Smooth muscle cell (in vitro differentiated cells): ENCODE results near the gene RAB5IF. TPM values are rescaled to one million over a fixed set of nuclear protein-coding genes. Genes with fewer than 3 reads are reported as not detected.
"Not testable (repeated sequence)": the region's sequence is repeated elsewhere in the genome, so short reads cannot be mapped to it uniquely, and the experiment has no call there.

Experiments used
- DNase-seq: peaks from one replicate; lab custom pipeline; 2025; ENCODE audit not compliant: unreplicated experiment; lab: John Stamatoyannopoulos, UW
- H2AFZ ChIP-seq: fragments of 200-600 bp; sonication (generic); 2 replicates; pipeline ENCODE4 v1.6.0; 2016; ENCODE audit warnings: antibody characterized with exemption, low read depth, mild to moderate bottlenecking
- H3F3A ChIP-seq: fragments of 200-600 bp; sonication (generic); 2 replicates; pipeline ENCODE4 v1.6.0; 2017; ENCODE audit warnings: antibody characterized with exemption, low read depth
- H3K27ac ChIP-seq: fragments of 200-600 bp; sonication (generic); 2 replicates; pipeline ENCODE4 v1.5.1; 2016; ENCODE audit warnings: low read depth, mild to moderate bottlenecking
- H3K27me3 ChIP-seq: fragments of 200-600 bp; sonication (generic); 2 replicates; pipeline ENCODE4 v1.6.1; 2016; ENCODE audit warnings: low read depth, mild to moderate bottlenecking
- H3K36me3 ChIP-seq: fragments of 200-600 bp; sonication (generic); 2 replicates; pipeline ENCODE4 v1.5.1; 2016; ENCODE audit warnings: low read depth
- H3K4me1 ChIP-seq: fragments of 200-600 bp; sonication (generic); 2 replicates; pipeline ENCODE4 v1.5.1; 2016; ENCODE audit warnings: low read depth
- H3K4me2 ChIP-seq: fragments of 200-600 bp; sonication (generic); 2 replicates; pipeline ENCODE4 v1.6.0; 2016; ENCODE audit warnings: mild to moderate bottlenecking
- H3K4me3 ChIP-seq: fragments of 200-600 bp; sonication (generic); 2 replicates; pipeline ENCODE4 v1.5.1; 2016; ENCODE audit warnings: mild to moderate bottlenecking
- H3K79me2 ChIP-seq: fragments of 200-600 bp; sonication (generic); 2 replicates; pipeline ENCODE4 v1.6.0; 2016; ENCODE audit warnings: low read depth, mild to moderate bottlenecking
- H3K9ac ChIP-seq: fragments of 200-600 bp; sonication (generic); 2 replicates; pipeline ENCODE4 v1.6.0; 2016; ENCODE audit warnings: low read depth
- H3K9me3 ChIP-seq: fragments of 200-600 bp; sonication (generic); replicated peaks from 2 replicates; pipeline ENCODE4 v1.5.1; 2016; ENCODE audit warnings: low read depth
- H4K20me1 ChIP-seq: fragments of 200-600 bp; sonication (generic); 2 replicates; pipeline ENCODE4 v1.6.0; 2016; ENCODE audit warnings: low read depth
- WGBS: methylation state at CpG from one replicate; pipeline ENCODE4 v1.1.7; 2016; ENCODE audit warnings: low lambda C conversion rate; 5-methylcytosine and 5-hydroxymethylcytosine counted together
- polyA plus RNA-seq: library from polyadenylated mRNA; unstranded; fragments of >200 nt; fragmentation: Nextera tagmentation; extraction: Ambion mirVana; gene quantifications from 2 replicates; pipeline ENCODE4 v1.2.1, GENCODE V29; 2016
- total RNA-seq: library from RNA; depleted of rRNA; stranded (reverse); fragments of >200 nt; gene quantifications from 2 replicates; pipeline ENCODE4 v1.2.3, GENCODE V29; 2014
- TF ChIP-seq, protein P1 (sequence below): fragments of 200-600 bp; sonication (generic); IDR thresholded peaks from 2 replicates; pipeline ENCODE4 v1.5.1; 2017; ENCODE audit warnings: borderline replicate concordance, mild to moderate bottlenecking, antibody characterized with exemption; ENCODE audit not compliant: insufficient read depth, poor library complexity, severe bottlenecking

The RAB5IF gene
- total and polyA plus RNA-seq, 2 experiments from 2014 or later = 66.8 to 108 TPM

DNA sequence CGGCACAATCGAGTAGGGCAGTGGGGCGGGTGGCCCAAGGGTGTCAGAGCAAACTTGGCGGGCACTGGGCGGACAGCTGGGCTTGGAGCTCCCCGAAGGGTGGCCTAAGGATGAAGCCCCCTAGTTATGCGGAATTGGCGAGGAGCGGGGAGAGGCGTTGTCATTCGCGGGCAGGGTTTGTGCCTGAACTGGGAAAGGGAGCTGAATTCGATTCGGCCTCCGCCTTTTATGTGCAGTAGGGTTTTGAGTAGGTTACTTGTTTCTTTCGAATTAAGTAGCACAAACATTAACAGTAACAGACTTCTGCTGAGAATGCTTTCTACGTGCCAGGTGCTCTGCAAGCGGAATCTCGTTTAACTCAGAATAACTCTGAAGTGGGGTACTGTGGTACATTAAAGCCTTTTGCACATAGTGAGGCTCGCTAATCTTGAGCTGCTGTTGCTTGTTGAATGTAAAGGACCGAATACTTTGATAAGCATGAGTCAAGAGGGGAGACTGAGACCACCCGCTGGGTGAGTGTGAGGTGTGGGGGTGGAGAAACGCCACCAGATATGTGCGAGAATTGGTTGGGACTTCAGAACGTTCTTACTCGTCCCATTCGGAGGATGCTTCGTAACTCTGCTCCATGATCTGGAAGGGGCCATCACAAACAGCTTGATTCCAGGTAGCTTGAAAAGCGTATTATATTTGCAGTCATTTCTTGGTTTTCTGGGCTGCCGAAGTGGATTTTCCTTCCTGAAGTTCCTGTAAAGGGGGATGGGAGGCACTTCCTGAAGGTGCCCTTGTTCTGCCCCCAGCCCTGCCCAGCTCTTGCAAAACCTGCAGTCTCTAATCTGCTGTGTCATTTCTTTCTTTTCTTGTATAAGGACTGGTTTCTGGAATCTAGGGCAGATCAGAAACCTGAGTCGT is 833 bp downstream of the RAB5IF start:
- Histone ChIP-seq H2AFZ (no peak overlapping the region), H3K9me3 (no peaks in the 10 kb centered on the region), H3K27me3 (no peaks in the 10 kb centered on the region), H3K9ac (peak overlapping the region; percentile 76), H4K20me1 (peaks cover 25% of the 10 kb centered on the region), H3F3A (no peaks in the 10 kb centered on the region), H3K4me2 (peak overlapping the region; percentile 93), H3K36me3 (peaks cover 4% of the 10 kb centered on the region), H3K4me1 (peaks cover 15% of the 10 kb centered on the region), H3K4me3 (peak overlapping the region; percentile 84), H3K27ac (peak overlapping the region; percentile 50), H3K79me2 (peaks cover 29% of the 10 kb centered on the region)
- WGBS = 4% methylated on average over 31 of the region's 31 CpGs
- no peak for DNase-seq
- TF ChIP-seq, protein P1, sequence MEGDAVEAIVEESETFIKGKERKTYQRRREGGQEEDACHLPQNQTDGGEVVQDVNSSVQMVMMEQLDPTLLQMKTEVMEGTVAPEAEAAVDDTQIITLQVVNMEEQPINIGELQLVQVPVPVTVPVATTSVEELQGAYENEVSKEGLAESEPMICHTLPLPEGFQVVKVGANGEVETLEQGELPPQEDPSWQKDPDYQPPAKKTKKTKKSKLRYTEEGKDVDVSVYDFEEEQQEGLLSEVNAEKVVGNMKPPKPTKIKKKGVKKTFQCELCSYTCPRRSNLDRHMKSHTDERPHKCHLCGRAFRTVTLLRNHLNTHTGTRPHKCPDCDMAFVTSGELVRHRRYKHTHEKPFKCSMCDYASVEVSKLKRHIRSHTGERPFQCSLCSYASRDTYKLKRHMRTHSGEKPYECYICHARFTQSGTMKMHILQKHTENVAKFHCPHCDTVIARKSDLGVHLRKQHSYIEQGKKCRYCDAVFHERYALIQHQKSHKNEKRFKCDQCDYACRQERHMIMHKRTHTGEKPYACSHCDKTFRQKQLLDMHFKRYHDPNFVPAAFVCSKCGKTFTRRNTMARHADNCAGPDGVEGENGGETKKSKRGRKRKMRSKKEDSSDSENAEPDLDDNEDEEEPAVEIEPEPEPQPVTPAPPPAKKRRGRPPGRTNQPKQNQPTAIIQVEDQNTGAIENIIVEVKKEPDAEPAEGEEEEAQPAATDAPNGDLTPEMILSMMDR = no peak

DNA sequence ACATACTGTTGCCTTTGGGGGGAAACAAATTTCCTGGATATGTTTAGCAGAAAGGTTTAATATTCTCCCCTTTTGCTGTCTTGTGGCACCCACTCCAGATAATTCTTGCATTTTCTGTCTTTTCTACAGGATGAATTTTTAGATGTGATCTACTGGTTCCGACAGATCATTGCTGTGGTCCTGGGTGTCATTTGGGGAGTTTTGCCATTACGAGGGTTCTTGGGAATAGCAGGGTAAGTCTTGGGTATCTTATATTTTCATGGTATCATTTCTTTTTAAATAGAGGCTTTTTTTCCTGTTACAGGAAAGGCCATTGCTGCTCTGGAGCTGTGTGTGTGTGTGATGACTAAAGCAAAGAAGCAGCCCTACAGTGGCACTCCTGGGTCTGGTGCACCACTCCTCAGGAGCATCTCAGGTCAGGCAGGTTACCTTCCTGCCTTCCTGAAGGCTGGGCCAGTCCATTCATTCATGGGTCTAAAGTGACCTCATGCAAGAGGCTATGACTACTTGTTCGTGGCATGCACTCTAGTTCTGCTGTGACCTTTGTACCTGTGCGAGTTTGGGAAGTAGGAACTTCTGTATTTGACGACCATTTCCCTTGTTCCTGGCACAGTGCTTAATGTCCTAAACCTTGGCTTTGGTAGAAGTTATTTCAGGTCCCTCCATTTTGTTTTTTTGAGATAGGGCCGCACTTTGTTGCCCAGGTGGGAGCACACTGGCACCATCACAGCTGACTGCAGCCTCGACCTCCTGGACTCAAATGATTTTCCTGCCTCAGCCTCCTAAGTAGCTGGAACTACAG is 2.2 kb downstream of the RAB5IF start:
- peaks cover 29% of the 10 kb centered on the region for H3K79me2 ChIP-seq
- H3K9me3 ChIP-seq = no peaks in the 10 kb centered on the region
- 94% methylated on average over 7 of the region's 7 CpGs for WGBS
- peak overlapping the region; percentile 84 for H3K4me3 ChIP-seq
- no peak overlapping the region for H3K9ac ChIP-seq
- TF ChIP-seq, protein P1 = no peak
- no peak overlapping the region for H2AFZ ChIP-seq
- H3K36me3 ChIP-seq = peaks cover 4% of the 10 kb centered on the region
- no peak overlapping the region for H3K27ac ChIP-seq
- peaks cover 15% of the 10 kb centered on the region for H3K4me1 ChIP-seq
- no peaks in the 10 kb centered on the region for H3F3A ChIP-seq
- H3K27me3 ChIP-seq = no peaks in the 10 kb centered on the region
- peaks cover 29% of the 10 kb centered on the region for H4K20me1 ChIP-seq
- H3K4me2 ChIP-seq = peak overlapping the region; percentile 93
- no peak for DNase-seq

DNA sequence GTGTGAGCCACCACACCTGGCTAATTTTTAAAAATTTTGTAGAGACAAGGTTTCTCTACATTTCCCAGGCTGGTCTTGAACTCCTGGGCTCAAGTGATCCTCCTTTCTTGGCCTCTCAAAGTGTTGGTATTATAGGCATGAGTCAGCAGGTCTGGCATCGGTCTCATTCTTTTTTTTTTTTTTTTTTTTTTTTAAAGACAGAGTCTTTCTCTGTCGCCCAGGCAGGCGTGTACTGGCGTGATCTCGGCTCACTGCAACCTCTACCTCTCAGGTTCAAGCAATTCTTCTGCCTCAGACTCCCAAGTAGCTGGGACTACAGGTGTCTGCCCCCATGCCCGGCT is 2.8 kb downstream of the RAB5IF start:
- not testable (repeated sequence) for H3K36me3 ChIP-seq, H3K27me3 ChIP-seq, H3F3A ChIP-seq, DNase-seq, H3K4me3 ChIP-seq, H3K9me3 ChIP-seq, H3K4me2 ChIP-seq, H2AFZ ChIP-seq, H3K27ac ChIP-seq, H3K9ac ChIP-seq
- H3K4me1 ChIP-seq = peaks cover 15% of the 10 kb centered on the region
- whole genome bisulfite sequencing = 87% methylated on average over 6 of the region's 6 CpGs
- peaks cover 29% of the 10 kb centered on the region for H3K79me2 ChIP-seq
- peaks cover 31% of the 10 kb centered on the region for H4K20me1 ChIP-seq

DNA sequence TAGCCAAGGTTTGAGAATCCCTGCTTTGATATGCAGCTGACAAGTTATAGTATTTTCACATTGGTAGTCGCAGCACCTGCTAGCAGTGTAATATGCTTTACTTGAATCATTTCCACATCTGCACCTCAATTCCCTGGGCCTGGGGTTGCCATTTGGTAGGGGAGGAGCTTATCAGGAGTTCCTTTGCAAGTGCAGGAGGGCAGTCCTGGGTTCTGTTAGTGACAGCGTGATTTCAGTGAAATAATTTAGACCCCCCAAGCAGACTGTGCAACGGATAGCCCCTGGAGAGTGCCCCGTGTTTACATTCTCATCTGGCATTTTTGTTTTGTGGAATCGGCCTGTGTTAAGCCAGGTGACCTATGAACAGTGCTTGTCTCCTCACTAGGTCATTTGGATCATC is 6.0 kb downstream of the RAB5IF start:
- no peak for DNase-seq
- no peaks in the 10 kb centered on the region for H3K9me3 ChIP-seq
- no peak overlapping the region for H3K27ac ChIP-seq
- H3K4me3 ChIP-seq = no peak overlapping the region
- H3K36me3 ChIP-seq = peaks cover 4% of the 10 kb centered on the region
- TF ChIP-seq, protein P1 = no peak
- H3K79me2 ChIP-seq = peaks cover 18% of the 10 kb centered on the region
- H3K4me2 ChIP-seq = no peak overlapping the region
- peaks cover 7% of the 10 kb centered on the region for H3K4me1 ChIP-seq
- no peak overlapping the region for H3K9ac ChIP-seq
- no peak overlapping the region for H2AFZ ChIP-seq
- no peaks in the 10 kb centered on the region for H3K27me3 ChIP-seq
- H4K20me1 ChIP-seq = peaks cover 24% of the 10 kb centered on the region
- WGBS = over 99% methylated on average over 5 of the region's 5 CpGs
- no peaks in the 10 kb centered on the region for H3F3A ChIP-seq
